HG02642 (cell line): ENCODE results near the gene NAA10.

ENCODE experiments used
- ATAC-seq: cut with Tn5 transposase; IDR thresholded peaks from one replicate; pipeline ENCODE4 v1.9.1; 2021; ENCODE audit warnings: mild to moderate bottlenecking; ENCODE audit not compliant: unreplicated experiment, poor library complexity

Gene NAA10

GRCh38 chrX:153886915-153887314, 47.9 kb downstream of the NAA10 start:
- no peak for ATAC-seq

GRCh38 chrX:153885968-153886903, 48.6 kb downstream of the NAA10 start, which contains the start of gene L1CAM:
L1CAM (minus strand) TSS chrX:153886173; CDS start chrX:153875836, 10,337 bp downstream.
- no peak for ATAC-seq

- ATAC-seq, result no peak
Measured at GRCh38 chrX:153885208-153885787, 49.5 kb downstream of the NAA10 start.

DNA sequence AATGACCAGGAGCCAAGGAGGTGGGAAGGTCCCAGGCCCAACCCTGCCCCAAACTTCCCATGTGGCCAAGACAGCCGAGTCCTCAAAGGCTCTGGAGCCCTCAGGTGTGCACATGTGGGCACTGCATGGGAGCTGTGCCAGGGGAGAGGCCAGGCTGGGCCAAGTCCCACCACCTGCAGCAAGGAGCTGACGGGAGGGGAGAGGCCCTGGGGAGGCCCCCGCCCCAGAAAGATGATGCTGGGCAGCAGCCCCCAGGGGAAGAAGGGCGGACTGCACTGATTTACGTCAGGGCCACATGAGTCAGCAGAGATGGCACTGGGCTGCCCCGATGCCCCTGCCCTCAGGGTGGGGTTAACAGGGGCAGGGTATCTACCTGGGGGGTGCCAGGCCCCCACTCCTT, 50.2 kb downstream of the NAA10 start:
- no peak for ATAC-seq

GRCh38 chrX:153884136-153884535, 50.7 kb downstream of the NAA10 start:
- ATAC-seq, result no peak

GRCh38 chrX:153883163-153883843, 51.5 kb downstream of the NAA10 start:
- ATAC-seq, result no peak

GRCh38 chrX:153882557-153882956, 52.3 kb downstream of the NAA10 start:
- ATAC-seq, result no peak

- ATAC-seq, result no peak
Measured at GRCh38 chrX:153882086-153882498, 52.7 kb downstream of the NAA10 start.

DNA sequence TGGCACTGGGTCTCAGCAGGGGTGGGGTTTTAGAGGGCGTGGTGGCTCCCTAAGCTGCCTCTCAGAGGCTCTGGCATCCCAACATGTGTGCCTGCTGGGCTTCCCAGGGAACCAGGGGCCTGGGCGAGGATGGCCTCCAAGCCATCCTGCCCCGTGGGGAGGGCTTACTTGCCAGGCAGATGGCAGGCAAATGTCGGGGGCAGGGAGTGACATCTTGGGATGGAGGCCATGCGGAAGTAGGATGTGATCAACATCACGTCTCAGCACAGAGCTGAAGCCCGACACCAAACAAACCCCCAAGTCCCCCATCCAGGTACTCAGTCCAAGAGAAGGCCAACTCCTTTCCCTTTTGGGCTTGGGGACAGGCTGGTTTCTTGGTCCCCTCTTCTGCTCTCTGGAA, 53.6 kb downstream of the NAA10 start:
- ATAC-seq, result no peak

- no peak for ATAC-seq
Measured at GRCh38 chrX:153880440-153880815, 54.4 kb downstream of the NAA10 start.

DNA sequence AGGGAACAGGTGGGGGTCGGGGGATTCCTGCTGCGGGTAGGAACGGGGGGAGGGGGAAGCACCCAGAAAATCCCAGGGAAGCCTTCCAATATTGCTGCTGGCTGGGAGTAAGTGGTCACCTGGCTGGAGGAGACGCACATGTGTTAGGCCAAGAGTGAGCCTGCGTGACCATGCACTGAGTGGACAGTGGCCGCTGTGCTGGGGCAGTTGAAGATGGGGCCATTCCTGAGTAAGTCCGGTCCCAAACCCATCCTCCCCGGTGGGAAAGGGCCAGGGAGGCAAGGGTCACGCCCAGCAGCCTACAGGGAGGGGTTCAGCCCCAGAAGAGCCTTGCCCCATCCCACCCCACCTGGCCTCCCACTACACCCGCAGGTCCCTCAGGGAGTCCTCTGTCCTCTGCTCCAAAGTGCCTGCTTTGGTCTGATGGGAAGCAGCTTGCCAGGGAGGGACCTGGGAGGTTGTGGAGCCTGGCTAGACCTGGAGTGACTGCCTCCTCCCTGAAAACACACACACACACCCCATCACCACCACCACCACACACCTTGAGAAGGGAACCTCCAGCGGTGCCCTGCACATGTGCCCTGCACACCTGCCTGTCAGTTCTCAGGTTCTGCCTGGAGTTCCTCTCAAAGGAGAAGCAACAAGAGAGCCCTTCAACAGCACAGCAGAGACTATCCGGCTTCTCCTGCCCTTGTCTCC, 54.9 kb downstream of the NAA10 start:
- ATAC-seq, result no peak
